SK-MEL-5 (cell line): ENCODE results near the gene HMX3. TPM values are rescaled to one million over a fixed set of nuclear protein-coding genes. Genes with fewer than 3 reads are reported as not detected.

Source experiments
- DNase-seq: peaks from one replicate; pipeline ENCODE4 v3.0.0-alpha.2; 2016; ENCODE audit warnings: low read depth, low spot score
- in situ Hi-C: cut with HindIII; loops from 2 replicates; pipeline ENCODE4 v1.10.0; 2016; ENCODE audit warnings: low sequenced_read_pairs, high pct_unique_total_duplicates, low pct_unique_long_range_greater_than_20kb
- total RNA-seq: library from RNA; depleted of rRNA; stranded (reverse); fragments of >200 nt; shearing (Covaris generic); gene quantifications from 2 replicates; pipeline ENCODE4 v1.2.3, GENCODE V29; 2014

Gene HMX3
- total RNA-seq, 1 experiment from 2014 or later = 0.32 TPM

DNA sequence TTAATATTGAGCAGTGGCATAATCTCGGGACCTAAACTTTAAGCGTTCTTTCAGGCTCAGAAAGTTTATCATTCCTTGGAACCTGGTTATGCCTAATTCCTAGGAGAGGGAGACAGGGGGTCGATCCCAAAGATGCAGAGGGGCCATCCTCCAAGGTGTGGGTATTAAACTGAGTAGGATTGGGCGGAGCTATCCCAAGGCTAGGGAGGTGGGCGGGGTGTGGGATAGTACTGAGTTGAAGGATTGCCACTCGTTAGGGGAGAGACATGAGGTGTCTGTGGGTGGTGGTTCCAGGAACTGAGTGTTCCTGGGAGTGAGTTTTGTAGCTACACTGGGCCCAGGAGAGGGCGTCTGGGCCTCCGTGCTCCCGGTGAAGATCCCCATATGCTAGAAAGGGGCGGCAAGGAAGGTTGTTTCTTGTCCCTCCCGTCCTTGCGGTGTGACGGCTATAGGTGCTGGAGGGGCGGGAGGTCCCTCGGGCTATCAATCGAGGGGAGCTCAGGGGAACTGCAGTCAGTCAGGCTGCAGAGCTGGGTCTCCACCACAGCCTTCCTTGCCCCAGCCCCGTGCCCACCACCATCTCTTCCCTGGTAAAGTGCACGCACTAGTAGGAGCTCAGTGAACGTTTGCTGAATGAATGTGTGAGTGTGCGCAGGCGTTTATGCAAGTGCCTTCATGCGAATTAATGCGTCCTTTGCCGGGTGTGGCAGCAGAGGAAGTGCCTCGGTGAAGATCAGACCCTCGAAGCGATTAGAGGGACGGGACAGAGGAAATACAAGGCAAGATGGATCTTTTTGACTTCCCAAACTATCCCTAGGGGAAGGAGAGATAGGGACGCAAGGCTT is 9.1 kb downstream of the HMX3 start:
- DNase-seq = no peak
- in situ Hi-C loops = no loop called here

DNA sequence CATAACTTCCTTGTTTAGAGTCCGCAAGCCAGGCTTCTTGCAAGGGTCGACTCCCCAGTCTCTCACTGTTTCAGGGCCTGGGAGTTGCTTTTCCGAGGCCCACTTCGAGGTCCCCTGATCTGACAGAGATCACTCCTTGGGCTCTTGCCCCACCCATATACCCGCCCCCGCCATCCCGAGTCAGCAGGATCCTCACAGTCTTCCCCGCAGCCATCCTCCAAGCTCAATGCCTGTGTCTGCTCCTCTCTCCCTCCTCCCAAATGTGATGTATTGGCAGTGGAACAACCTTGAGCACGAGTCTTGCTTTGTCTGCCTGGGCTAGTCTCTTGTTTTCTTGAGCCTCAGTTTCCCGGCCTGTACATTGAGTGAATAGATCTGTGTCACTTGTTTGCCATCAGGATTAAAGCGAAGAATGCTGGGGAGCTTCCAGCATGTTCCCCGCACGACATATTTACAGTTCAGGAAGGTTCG is 9.8 kb downstream of the HMX3 start:
- in situ Hi-C loops = no loop called here
- DNase-seq = no peak

GRCh38 chr10:123146013-123146893 is 10.5 kb downstream of the HMX3 start:
- DNase-seq = no peak
- in situ Hi-C loops = no loop called here

DNA sequence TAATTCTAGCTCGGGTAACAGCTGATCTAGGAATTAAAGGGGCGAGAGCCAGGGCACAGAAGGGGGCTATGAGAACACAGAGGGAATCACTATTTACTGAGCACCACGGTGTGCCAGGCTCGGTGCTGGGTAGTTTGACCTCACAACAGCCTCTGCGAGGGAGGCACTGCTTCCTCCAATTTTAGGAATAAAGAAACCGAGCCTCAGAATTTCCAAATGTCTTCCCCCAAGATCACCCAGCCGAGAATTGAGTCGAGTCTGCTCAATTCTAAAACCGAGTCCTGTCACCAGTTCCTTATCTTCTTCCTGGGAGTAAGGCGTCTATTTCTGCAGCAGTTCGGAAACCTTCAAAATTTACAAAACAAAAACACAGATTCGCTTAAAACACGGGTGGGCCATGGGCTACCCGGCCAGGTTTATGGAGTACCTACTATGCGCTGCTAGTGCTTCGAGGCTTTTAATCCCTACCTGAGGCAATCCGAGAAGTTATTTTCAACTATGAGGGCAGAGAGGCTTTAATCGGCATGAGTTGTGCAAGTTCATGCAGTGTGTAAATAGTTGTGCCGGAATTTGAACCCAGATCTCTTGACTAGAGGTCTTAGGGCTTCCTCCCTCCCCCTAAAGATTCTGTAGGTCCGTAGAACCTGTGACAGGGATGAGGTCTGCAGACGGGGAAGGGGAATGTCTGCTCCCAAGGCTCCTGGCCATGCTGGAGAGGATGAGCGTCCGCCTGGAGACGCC is 11.3 kb downstream of the HMX3 start:
- no peak for DNase-seq
- in situ Hi-C loops = no loop called here

DNA sequence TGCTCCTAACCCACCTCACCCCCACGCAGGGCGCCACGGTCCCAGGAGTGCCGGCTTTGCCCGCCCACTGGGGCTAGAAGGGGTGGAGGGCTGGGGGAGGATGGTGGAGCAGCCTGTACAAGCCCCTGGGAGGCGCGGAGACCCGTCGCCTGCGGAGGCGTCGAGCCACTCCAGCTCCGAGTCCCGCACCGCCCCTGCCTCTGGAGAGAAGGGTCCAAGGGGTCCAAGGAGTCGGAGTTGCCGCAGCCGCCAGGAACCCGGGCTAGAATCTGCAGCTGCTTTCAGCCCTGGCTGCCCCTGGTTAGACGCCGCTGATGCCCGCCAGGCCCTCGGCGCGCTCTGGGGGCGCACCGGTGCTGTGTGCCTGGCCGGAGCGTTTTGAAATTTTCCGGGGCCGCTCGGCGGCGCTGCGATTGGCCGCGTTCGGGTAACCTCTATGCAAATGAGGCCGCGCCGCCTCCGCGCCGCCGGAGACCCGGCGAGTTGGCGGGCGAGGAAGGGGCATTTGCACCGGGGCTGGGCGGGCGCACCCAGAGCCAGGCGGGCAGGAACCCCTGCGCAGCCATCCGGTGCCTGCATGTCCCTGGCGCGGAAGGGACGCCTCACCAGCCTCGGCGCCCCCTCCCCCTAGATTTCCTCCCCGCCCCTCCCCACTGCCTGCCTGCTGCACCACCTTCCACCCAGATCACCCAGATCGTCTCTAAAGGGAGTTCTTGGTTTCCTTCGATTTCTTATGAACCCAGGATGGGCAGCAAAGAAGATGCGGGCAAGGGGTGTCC is 12.1 kb downstream of the HMX3 start, which contains the start of gene HMX2:
TSS of gene HMX2 (plus strand) at position 502 of the 779 bp plus-strand sequence. CDS start at position 745, 243 bp downstream.
- no peak for DNase-seq
- in situ Hi-C loops = no loop called here

- in situ Hi-C loops = no loop called here
- no peak for DNase-seq
Observed at GRCh38 chr10:123148414-123149161, 12.8 kb downstream of the HMX3 start.

GRCh38 chr10:123149162-123149567 is 13.4 kb downstream of the HMX3 start:
- in situ Hi-C loops = no loop called here

GRCh38 chr10:123149568-123150270 is 13.9 kb downstream of the HMX3 start:
- in situ Hi-C loops = no loop called here
- DNase-seq = no peak

More at GRCh38 chr10:123149162-123149567, 13.4 kb downstream of the HMX3 start:
- no peak for DNase-seq

DNA sequence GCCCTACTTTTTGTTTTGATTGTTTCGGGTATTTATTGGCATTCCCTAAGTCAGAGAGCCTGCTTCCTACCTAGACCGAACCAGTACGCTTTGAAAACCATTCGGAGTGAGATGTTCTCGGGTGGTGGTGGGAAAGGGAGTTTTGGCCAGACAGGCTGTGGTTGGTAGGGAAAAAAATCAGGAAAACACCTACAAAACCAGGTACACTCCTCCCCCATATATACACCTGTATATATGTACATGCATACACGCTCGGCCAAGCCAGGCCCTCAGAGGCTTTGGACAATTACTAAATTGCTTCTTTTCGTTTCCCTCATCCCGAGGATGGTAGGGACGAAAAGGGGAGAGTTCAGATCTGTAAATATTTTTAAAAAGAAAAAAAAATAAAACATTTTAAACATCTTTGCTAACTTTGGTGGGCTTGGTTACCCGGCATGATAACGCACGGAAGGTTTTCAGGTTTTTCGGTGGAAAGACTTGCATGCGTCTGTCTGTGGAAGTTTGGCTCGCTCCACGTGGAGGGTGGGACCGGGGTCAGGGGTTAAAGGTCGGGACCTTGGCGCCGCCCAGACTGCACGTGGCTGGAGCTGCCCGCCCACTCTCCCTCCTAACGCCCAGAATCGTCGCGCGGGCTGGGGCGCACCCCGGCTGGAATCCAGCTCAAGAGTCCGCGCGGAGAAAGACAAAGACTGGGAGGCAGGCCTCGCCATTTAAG is 14.7 kb downstream of the HMX3 start:
- in situ Hi-C loops = no loop called here
- no peak for DNase-seq

- in situ Hi-C loops = no loop called here
- DNase-seq = no peak
Observed at GRCh38 chr10:123150986-123151736, 15.4 kb downstream of the HMX3 start.

DNA sequence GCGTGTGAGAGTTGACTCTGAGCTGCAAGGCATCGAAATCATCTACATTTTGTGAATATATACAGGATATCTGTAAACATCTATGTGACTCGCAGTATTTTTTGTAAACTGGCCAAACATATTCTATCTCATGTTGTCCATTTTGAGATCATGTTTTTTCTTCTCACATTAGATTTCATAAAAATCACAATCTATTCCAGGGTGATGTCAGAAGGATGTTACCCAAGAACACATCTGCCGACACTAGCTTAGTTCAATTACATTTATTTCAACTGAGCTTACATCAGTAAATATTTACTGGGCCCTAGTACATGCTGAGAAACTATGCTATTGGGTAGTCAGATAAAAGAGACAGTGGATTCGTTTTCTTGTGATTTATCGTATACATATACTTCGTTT is 16.0 kb downstream of the HMX3 start:
- no peak for DNase-seq
- in situ Hi-C loops = no loop called here

GRCh38 chr10:123153486-123154091 is 17.8 kb downstream of the HMX3 start:
- in situ Hi-C loops = no loop called here
- no peak for DNase-seq

- peak; percentile 99 for DNase-seq
- in situ Hi-C loops = no loop called here
Observed at GRCh38 chr10:123154092-123154710, 18.4 kb downstream of the HMX3 start, which contains the start of gene BUB3. Gene BUB3, plus strand, starts transcription at chr10:123154402. Its CDS starts 516 bp downstream, at chr10:123154918.
